ENCODE results near the gene ZC3H6.
"Not testable (repeated sequence)": the region's sequence is repeated elsewhere in the genome, so short reads cannot be mapped to it uniquely, and the experiment has no call there.

Gene ZC3H6

GRCh38 chr2:112332123-112332696, 56.8 kb downstream of the ZC3H6 start:
- DNase-seq (ENCODE audit: low spot score): no peak

GRCh38 chr2:112335600-112335999, 60.2 kb downstream of the ZC3H6 start:
- no peak for DNase-seq (ENCODE audit: low spot score)

- no peak for DNase-seq (ENCODE audit: low spot score)
These were observed 64.6 kb downstream of the ZC3H6 start for GRCh38 chr2:112339986-112340385.

GRCh38 chr2:112340475-112341267, 65.3 kb downstream of the ZC3H6 start:
- DNase-seq (ENCODE audit: low spot score): no peak

GRCh38 chr2:112342067-112342550, 66.7 kb downstream of the ZC3H6 start:
- DNase-seq (ENCODE audit: low spot score): no peak

GRCh38 chr2:112343827-112344585, 68.6 kb downstream of the ZC3H6 start:
- DNase-seq (ENCODE audit: low spot score): no peak

- no peak for DNase-seq (ENCODE audit: low spot score)
These were observed 69.9 kb downstream of the ZC3H6 start for GRCh38 chr2:112345030-112346027.

- DNase-seq (ENCODE audit: low spot score): not testable (repeated sequence)
These were observed 76.9 kb downstream of the ZC3H6 start for GRCh38 chr2:112352292-112352691.

GRCh38 chr2:112352809-112353603, 77.6 kb downstream of the ZC3H6 start:
- not testable (repeated sequence) for DNase-seq (ENCODE audit: low spot score)

GRCh38 chr2:112354335-112354734, 78.9 kb downstream of the ZC3H6 start:
- DNase-seq (ENCODE audit: low spot score): not testable (repeated sequence)

GRCh38 chr2:112360055-112360454, 84.7 kb downstream of the ZC3H6 start:
- DNase-seq (ENCODE audit: low spot score): not testable (repeated sequence)

Data from D341Med (cell line).